GM19397 (cell line): ENCODE data around the gene MEF2C.

Experiments used
- ATAC-seq: cut with Tn5 transposase; IDR thresholded peaks from one replicate; pipeline ENCODE4 v1.9.1; 2021; ENCODE audit warnings: mild to moderate bottlenecking, moderate library complexity; ENCODE audit not compliant: unreplicated experiment

MEF2C gene

GRCh38 chr5:88889189-88890069 lies 6.4 kb upstream of the MEF2C start:
- peak; percentile 40 for ATAC-seq

DNA sequence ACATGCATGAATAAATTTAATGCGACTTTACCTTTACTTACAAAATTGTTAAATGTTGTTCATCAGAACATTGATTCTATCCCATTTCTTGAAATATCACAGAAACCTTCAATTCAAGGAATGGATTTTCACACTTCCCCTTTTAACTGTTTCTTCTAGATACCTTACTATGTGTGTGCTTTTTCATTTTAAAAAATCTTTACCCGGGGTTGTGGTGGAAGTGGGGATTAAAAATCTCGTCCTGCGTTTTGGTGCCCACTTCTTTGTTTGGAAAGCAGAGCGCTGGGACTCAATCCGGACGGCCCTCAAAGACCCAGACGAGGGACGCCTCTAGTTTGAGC lies 5.8 kb upstream of the MEF2C start:
- ATAC-seq: no peak

DNA sequence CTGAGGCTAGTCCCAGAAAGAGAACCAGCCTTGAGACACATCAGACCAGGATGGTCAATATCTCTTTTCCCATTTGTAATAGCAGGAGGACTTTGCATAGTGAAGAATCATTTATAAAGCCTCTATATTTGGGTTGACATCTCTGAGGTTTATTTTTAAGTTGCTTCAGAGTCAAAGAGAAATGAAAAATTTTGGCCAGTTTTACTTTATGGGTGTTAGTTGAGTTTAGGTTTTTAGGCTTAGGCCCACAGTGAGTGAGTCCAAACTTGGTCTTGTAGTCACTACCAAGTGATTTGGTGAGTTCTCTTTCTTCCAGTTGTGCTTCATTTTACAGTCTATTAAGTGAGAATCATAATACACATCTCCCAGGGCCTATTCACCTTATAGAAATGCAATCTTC lies 5.3 kb upstream of the MEF2C start:
- ATAC-seq: no peak

GRCh38 chr5:88887342-88887741 lies 4.4 kb upstream of the MEF2C start:
- no peak for ATAC-seq

GRCh38 chr5:88886746-88887341 lies 3.9 kb upstream of the MEF2C start:
- no peak for ATAC-seq

DNA sequence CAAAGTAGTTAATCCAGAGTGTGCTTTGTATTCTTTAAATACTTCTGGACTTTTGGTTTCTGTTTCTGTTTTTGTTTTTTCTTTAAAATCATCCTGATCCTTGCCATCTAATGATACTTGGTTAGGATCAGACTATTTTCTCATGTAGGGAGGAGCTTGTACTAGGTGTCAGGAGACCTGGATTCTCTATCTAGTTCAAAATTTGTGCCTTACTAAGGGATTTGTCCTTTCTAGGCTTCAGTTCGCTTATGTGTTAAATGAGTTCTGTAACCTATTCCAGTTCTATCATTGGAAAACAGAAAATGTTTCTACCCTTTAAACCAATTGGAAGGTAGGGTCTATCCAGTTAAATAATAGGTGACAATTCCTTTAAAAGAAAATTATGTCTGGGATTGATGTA lies 3.3 kb upstream of the MEF2C start:
- ATAC-seq: no peak

- ATAC-seq: no peak
Observed at GRCh38 chr5:88885002-88885401, 2.0 kb upstream of the MEF2C start.

GRCh38 chr5:88884608-88884877 lies 1.6 kb upstream of the MEF2C start:
- no peak for ATAC-seq

GRCh38 chr5:88883836-88884607 lies 1.0 kb upstream of the MEF2C start:
- ATAC-seq: peak; percentile 26

GRCh38 chr5:88882276-88883038 lies 527 bp downstream of the MEF2C start:
- ATAC-seq: no peak

DNA sequence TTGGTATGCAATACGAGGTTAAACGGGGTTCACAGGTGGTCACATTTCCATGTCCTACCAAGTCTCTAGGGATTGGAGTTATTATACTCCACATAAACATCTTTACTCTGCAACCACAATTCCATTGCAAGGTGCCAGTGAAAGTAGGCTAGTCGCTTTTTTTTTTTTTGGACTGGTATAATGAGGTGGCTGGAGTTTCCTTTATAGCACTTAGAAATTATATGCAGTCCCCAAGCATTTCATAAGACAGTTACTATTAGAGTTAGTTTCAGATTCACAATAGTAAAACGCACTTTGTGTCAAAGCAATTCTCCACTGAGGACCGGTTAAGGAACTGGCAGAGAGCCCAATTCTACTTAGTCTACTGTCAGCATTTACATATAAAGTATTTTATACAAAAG lies 1.4 kb downstream of the MEF2C start:
- ATAC-seq: no peak

DNA sequence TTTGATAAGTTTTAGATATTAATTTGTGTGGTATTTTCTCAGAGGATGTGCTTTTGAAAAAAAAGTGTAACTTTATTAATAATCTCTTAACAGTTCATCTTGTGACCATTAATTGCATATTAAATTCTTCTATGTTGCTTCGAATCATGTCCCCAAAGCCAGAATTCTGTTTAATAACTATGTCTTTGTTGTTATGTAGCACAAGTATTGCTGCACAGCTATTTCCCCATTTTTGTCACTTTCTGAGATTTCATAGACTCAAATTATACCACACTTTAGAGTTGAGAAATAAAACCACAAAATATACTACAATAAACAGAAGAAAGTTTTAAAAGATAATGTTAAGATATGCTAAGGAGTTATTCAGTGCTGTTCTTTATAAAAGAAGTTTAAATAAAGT lies 2.8 kb downstream of the MEF2C start:
- ATAC-seq: no peak

DNA sequence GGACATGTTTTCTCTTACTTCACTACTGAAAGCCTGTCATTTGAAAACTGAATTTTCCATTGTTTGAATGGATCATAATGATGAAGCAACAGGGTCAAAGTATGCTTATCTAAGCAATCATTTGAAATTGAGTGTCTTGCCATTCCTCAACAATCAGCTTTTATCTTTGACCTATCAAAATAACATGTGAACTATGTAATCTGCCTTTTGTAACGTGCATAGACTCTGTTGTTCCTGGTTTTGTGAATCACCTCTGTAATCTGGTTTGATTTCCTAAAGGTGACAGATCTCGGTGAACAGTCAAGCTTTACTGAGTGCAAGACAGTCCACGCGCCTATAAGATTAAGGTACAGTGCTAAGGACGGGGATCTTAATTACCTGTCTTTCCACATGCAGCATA lies 3.3 kb downstream of the MEF2C start:
- no peak for ATAC-seq

DNA sequence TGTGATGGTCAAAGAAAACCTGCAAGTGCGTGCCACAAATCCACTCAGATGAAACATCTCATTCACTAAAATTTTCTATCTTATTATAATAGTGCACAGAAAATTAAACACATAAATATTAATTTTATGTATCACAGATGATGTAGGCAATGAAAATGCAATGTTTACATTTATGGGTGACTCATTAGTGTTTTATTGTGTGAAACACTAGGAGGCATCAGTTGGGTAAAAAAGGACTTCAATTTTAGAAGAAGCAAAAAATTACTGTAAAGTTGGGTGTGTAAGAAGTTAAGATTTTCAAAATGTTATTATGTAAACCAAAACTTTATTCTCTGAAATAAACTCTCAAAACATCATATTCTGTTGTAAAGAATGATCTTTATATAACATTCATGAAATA lies 4.0 kb downstream of the MEF2C start:
- no peak for ATAC-seq

DNA sequence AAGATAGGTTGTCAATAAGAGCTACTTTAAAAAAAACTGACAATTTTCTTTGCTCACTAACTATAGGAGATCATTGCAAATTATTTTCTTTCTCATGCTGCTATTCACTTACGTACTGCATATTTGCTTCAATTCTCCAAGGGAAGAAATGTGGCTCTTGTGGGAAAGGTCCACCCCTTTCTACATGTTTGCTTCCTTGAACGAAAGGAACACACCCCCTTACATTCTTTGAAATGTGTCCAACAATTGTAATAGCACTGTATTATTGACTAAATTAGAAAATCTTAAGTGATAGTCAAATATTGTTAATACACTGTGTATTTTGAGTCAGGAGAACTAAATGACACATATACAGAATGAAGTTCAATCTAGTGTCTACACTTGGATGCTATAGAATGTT lies 5.2 kb downstream of the MEF2C start:
- ATAC-seq: no peak

GRCh38 chr5:88876714-88877113 lies 6.3 kb downstream of the MEF2C start:
- no peak for ATAC-seq

GRCh38 chr5:88875341-88876234 lies 7.4 kb downstream of the MEF2C start:
- ATAC-seq: no peak

DNA sequence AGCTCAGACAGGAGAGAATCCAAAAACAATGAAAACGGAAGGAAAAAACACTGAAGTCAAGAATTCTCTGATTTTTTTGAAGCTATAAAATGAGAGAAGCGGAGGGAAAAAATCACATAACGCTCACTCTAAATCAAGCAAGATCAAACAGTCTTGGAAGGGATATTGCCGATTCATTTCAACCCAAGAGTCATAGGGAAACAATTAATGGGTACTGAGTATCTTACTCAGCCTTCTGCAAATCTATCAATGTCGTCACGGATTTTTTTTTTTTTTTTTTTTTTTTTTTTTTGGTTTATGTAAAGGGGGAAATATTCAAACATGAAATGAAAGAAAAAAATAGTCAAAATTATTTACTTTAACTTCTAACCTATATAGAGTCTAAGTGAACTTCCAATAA lies 9.5 kb downstream of the MEF2C start:
- no peak for ATAC-seq

- ATAC-seq: no peak
Observed at GRCh38 chr5:88872971-88873370, 10.0 kb downstream of the MEF2C start.

GRCh38 chr5:88870285-88870684 lies 12.7 kb downstream of the MEF2C start:
- no peak for ATAC-seq
